ENCODE measurements around the gene MPND.
A peak's percentile ranks its signal among the peaks of the same experiment; 100 is the strongest.

The MPND gene

DNA sequence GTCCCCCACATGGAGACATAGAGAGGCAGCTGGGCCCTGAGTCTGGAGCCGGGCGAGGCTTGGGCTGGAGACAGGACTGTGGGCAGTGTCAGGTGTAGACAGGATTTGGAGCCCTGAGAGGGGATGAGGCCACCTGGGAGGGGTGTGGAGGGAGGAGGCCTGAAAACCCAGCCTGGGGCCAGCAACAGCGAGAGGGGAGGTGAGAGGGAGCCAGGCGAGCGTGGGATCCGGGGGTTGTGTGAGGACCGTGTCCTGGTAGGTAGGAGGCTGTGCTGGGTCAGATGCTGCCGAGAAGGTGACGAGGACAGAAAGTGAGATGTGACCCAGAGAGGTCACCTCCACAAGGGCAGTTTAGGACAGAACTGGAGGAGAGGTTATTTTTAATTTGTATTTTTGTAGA, 7.4 kb downstream of the MPND start:
- DNase-seq = no peak

DNA sequence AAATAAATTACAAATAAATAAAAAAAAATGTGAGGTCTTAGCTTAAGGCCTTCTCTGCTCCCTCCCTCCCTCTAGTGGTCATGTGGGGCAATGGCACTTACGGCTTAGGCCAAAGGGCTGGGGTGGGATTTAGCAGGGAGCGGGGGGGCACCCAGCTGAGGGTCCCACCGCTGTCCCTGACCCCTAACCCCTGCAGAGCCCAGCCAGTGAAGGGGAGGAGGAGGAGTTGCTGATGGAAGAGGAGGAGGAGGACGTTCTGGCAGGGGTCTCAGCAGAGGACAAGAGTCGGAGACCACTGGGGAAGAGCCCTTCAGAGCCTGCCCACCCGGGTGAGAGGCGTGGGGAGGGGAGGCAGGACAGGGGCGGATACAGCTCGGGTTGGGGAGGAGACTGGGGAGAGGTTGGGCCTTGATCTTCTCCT, 9.3 kb downstream of the MPND start:
- DNase-seq = peak; percentile 32

DNA sequence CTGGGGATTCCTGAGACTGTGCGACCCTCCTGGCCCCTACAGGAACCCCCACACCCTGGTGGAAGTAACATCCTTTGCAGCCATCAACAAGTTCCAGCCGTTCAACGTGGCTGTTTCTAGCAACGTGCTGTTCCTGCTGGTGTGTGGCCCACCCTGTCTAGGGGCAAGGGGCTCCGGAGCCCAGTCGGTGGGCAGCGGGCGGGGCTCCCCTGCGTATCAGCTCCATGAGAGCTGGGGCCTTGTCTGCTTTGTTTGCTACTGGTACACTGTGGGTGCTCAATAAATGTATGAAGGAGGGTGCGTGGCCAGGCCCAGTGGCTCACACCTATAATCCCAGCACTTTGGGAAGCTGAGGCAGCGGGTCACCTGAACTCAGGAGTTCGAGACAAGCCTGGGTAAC, 10.9 kb downstream of the MPND start:
- DNase-seq = no peak

DNA sequence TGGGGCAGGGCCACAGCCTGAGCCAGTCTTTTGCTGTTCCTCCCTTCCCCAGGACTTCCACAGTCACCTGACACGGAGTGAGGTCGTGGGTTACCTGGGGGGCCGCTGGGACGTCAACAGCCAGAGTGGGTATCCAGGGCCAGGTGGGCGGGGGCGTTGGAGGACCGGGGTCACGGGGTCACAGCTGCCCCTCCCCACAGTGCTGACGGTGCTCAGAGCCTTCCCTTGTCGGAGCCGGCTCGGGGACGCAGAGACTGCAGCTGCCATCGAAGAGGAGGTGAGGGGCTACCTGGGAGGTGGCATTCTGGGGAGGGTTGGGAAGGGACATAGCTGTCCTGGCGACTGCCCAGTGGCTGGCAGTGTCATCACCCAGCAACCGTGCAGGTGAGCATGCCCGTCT, 11.5 kb downstream of the MPND start:
- DNase-seq = no peak

DNA sequence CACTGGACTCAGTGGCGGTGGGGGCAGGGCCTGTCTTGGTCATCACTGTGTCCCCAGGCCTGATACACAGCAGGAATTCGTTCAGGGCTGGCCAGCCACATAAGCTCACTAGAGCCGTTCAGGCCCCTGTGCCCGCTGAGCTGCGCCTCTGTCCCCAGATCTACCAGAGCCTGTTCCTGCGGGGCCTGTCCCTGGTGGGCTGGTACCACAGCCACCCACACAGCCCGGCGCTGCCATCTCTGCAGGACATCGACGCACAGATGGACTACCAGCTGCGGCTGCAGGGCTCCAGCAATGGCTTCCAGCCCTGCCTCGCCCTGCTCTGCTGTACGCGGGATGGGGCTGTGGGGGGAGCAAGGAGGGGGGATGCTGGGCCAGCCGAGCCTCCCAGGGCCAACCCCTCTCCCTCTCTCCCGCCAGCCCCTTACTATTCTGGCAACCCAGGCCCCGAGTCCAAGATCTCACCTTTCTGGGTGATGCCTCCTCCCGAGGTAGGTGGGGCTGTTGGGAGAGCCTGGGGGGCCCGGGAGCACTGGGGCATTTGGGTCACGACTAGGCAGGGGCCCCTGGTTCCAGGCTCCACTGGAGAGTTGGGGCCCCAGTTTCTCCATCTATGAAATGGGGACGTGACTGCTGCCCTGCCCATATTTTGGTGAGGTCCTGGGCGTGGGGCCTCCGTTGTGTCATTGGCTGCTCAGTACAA, 13.9 kb downstream of the MPND start:
- no peak for DNase-seq

DNA sequence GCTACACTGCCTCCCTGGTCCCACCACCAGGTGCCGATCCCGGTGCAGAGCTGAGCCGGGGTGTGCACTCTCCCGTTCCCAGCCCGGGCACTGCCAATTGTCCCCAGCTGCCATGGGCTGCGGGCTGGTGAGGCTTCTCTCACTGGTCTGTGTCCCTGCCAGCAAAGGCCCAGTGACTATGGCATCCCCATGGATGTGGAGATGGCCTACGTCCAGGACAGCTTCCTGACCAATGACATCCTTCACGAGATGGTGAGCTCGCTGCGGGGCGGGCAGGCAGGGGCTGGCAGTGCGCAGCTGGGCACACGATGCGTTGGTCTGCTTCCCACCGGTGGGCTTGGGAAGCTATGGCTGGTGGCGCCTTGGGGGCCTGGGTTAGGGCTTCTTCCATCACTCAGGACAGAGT, 14.6 kb downstream of the MPND start:
- DNase-seq = no peak

DNA sequence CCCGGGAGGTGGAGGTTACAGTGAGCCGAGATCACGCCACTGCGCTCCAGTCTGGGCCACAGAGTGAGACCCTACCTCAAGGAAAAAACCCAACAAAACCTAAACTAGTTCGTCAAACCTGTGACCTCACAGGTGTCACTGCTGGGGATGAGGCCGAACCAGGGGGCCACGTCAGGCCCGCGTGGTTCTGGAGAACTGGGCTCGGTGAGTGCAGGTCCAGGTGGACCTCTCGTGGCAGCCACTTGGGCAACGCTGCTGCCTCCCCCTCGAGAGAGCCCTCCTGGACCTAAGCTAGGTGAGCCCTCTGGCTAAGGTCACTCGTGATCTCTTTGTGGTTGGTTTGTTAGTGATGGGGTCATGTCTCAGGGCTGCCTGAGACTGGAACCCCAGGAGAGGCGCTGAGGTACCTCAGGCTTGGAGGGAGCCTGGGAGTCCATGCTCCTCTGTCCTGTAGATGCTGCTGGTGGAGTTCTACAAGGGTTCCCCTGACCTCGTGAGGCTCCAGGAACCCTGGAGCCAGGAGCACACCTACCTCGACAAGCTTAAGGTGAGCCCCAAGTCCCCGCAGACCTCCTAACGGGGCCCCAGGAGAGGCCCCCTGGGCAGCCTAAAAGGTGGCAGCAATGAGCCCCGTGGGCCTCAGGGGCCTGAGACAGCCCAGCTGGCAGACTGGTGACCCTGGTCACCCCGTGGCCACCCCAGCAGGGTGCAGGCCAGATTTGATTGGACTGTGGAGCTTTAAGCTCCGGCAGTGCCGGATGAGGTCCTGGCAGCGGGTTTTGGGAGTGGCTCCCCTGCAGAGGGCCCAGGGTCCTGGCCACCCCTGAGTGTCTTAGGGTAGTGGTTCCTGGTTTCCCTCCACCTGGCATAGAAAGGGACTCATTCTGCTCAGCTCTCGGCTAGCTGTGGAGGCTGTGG, 15.6 kb downstream of the MPND start:
- no peak for DNase-seq

DNA sequence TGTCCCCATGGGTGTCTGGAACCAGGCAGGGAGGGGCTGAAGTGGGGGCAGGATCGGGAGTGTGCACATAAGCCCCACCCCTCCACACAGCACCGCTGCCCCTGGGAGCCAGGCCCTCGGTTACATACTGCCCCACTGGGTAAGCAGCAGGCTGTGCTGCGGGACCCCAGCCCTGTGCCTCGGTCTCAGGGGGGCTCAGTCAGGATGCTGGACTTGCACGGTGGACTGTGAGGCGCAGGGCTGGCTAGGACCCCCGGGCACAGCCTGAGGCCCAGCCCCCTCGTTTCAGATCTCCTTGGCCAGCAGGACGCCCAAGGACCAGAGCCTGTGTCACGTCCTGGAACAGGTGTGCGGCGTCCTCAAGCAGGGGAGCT, 16.3 kb downstream of the MPND start:
- no peak for DNase-seq

DNA sequence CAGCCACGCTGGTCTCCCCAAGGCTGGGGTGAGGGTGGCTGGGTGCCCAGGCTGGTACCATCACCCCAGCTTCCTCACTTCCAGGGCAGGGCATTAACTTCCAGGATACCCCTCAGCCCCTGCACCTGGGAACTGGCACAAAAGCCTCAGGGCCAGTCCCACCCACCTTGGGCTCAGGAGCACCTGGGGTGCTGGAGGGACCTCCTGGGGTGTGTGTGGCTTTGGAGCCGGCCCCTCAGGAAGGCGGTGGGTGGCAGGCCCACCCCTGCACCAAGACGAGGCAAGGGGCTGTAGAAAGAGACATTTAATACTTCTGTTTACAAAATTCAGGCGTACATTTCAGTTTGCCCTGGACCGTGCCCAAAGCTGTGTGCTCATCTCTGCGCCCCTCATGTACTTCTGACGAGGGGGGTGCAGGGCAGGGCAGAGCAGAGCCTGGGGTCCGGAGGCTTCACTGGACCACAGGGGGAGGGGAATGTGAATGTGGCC, 16.8 kb downstream of the MPND start:
- DNase-seq = no peak

DNA sequence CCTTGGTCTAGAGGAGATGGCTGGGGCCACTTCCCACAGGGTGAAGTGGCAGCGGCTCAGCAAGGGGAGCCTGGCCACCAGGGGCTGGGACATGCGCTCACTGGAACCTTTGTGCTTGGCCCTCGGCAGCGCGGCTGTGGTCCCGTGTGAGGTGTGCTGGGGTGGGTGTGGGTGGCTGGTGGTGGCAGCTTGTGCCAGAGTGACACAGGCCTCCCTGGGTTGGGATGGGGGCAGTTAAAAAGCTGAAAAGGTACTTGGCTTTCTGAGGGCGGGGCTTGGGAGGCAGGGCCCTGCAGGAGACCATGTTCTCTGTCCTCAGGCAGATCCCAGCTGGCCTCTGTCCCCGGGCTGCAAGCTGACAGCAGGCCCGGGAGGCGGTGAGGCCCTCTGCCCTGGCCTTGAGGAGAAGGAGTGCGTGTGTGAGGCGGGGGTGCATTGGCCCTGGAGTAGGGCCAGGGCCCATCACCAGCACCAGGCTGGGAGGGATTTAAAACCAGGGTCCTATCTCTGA, 17.3 kb downstream of the MPND start:
- no peak for DNase-seq

DNA sequence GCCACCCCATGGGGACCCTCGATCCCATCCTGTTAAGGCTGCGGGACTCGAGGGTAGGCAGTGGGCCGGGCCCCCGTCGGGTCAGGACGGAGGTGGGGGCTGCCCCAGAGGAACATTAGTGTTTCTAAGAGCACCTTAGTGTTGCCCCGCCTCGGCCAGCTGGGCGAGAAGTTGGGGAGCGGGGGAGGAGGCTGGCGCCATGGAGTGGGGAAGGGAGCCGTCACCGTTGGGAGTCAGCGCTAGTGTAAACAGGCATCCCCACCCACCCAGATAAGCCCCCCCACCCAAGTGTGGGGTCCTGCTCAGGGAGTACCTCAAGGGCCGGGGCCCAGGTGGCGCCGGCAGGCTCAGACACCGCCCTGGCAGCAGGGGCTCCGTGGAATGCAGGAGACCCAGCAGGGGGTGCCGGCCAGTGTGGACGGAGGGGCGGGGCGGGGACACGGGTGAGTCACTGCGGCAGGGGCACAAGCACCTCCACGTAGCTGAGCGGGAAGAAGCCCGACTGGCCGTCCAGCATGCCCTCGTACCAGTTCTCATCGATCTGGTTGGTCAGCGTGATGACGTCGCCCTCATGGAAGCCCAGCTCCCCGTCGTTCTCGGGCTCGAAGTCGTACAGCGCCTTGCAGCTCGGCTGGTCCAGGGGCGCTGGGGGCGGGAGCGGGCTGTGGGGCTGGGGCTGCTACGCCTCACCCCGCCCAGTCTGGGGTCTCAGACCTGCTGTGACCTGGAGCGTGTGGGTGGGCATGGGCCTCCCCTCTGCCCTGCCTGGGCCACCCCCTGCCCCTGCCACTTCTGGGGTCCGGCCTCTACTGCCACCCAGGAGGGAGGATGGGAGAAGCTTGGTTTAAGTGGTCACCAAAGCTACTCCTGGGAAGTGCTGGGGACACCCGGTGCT, 18.0 kb downstream of the MPND start:
- no peak for DNase-seq

DNA sequence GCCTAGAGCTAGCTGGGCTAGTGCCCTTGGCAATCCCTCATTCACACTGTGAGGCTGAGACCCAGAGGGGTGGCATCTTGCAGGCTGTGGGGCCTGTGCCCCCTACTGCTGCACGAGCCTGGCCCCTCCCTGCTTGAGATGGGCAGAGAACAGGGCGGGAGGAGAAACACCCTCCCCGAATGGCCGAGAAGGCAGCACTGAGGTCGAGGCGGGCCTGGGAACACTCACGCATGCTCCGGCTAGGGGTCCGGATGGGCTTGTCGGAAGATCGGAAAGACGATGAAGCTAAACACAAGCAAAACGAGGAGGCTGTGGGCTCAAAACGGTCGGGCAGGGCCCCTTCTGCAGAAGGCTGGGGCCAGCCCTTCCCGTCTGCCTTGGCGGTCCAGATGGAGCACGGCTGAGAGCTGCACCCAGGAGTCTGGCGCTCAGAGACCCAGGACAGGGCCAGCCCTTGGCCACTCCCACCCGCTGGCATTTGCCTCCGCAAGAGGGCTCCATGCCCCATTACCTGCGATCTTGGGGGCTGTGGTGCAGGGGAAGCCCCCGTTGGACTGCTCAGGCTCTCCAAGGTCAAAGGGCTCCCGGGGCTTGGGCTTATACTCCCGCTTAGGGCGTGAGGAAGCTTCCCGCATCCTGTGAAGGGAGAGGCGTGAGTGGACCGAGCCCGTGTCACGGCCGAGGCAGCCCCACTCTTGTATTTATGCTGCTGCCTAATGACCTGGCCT, 18.9 kb downstream of the MPND start:
- DNase-seq = no peak

DNA sequence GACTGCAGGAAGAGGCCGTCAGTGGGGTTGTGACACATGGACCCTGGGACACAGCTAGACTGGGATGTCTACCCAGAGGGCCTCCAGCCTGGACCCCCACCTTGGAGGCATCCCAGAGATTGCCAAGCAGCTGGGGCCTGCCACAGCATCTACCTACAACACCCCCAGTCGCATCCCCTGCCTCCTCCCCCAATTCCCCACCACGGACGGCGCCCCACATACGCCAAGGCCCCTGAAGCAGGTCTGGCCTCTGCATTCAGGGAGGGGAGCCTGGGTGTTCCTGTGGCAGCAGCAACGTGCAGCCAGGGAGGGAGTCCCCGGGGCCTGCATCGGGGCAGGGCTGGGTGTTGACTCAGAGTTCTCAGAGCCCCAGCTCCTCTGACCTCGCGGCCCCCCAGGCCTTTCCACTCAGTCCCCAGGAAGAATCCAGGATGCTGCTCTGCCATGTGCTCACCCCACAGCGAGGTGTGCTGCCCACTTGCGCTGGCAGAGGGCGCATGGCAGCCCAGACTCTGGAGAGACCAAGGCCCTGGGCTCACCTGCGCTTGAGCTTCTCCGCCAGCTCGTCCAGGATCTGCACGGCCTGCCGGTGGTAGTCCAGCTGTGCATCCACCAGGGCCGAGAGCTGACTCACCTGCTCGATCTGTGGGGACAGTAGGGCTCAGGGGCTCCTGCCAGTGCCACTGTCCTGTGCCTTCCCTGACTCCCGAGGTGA, 19.6 kb downstream of the MPND start:
- DNase-seq = no peak

DNA sequence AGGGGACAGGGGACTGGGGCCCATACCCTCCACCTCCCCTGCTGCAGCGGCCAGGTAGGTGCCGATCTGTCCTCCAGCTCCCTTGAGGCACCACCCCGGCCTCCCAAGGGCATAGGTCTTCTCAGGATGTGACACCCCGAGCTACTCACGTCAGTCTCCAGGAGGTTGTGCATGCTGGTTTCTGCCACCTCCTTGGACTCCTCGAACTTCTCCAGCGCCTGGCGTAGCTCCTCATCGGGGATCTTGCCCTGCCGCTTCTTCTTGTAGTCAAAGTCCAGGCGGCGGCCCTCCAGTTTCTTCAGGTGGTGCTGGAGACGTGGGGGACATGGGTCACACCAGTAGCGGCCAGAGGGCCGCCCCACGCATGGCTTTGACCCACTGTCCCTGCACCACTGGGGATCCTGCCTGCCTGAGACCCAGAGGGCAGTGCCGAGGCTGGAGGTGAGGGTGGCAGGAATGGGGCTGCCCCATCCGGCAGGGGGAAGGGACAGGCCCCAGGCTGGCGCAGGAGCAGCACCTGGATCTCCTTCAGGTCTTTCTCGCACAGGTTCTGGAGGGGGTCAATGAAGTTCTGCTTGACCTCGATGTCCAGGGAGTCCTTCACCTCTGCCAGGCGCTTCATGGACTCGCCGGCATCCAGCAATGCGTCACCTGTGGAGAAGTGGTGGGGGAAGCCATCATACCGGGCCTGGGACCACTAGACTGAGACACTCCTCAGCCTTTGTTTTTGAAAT, 20.4 kb downstream of the MPND start:
- no peak for DNase-seq

DNA sequence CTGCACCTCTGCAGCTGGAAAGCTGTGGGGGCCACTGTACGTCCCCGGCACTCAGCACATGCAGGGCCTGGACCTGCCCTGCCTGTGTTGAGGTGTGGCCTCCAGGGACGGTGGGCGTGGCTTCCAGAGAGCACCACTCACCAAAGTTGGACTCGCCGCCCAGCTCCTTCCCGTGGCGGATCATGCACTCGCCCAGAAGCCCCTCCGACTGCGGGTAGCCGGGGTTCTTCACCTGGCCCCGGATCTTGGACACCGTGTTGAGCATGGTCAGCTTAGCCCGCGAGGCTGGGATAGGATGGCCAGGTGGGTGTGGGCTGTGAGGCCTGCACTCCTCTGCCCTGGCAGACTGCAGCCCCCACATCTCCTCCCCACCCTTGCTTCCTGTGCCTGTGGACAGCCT, 22.0 kb downstream of the MPND start:
- no peak for DNase-seq

DNA sequence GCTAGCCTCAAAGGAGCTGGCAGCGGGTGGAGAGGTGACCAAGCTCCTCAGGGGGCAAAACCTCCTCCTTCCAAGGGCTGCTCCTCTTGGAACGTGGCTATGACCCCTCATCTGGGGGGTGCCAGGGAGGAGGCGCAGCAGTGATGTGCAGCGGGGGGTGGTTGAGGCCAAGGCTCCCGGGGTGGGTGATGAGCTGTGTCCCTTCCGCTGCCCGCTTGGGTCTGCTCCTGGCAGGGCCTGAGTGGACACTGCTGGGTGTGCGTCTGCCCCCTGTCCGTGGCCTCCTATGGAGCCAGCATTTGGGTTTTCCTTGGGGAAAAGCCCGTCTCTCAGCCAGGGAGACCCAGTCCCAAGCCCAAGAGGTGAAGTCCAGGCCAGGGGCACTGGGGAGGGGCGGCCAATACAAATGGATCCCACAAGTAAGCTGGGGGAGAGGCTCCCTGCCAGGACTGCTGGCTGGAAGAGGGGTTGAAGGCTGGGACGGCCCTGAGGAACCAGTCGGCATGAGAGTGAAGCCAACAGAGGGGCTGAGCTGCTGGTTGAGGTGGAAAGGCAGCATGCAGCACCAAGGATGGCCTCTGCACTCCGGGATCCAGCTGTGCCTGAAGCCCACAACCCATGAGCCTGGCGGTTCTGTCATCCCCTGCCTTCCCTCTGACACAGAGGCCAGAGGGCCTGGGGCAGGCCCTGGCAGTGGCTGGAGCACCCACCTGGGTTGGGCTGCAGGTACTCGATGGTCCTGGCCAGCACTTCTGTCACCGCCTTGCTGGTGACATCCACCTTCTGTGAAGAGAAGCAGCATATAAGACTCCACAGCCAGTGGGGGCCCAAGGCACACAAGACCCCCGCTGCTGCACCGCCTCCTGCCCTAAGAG, 22.7 kb downstream of the MPND start:
- no peak for DNase-seq

DNA sequence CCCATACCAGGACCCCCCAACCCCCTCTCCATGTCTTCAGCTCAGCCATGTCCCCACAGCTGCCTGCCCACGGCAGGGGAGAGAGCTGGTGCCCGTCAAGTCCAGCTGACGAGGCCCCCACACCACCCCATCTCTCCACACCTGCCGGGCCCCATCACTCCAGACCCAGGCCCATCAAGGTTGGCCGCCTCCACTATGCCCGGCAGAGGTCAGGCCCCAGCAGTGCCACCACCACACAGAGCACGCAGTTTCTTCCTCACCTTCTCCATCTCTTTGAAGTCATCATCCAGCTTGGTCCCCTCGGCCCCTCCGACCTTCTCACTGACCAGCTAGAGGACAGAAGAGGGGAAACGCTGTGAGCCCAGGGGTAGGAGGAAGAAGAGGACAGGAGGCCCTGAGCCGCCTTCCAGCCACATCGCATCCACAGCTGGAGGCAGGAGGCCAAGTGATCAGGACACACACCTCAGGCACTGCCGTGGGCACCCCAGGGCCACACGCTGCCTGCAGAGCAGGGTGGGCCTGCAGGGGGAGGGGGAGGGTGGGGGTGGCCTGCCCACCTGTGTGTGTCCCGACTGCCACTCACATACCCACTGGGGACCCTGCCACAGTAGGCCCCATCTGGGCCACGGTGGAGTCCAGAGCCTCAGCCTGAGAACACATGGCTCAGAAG, 23.4 kb downstream of the MPND start:
- no peak for DNase-seq

DNA sequence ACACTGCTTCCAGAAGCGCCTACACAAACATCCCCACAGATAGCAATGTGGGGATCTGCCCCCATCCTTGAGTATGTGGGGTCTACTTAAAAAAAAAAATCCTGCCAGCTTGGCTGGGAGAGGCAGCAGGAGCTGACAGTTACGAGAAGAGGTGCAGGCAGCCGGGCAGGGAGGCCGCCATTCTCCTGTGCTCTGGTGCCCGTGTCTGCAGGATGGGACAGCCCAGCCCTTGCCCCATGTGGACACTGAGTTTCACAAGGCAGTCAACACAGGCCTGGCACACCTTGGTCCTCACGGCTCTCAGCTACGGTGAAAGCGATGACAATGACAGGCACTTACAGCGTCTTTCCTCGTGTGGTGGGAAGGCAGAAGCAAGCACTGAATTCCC, 24.0 kb downstream of the MPND start:
- no peak for DNase-seq

DNA sequence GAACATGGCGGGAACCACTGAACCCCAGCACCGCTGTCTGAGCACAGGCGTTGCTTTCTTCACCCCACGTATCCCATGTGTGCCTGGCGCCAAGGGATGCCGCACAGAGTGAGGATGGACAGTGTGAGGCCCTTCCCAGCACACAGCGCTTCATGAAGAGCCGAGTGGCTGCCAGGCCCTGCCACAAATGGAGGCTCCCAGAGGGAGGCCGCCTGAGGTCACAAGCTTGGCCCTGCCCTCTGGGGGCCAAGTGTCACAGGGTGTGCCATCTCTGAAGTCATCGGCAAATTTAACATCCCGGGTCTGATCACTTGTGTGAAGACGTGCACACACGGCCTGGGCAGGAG, 24.4 kb downstream of the MPND start:
- DNase-seq = no peak

All from NCI-H510A treated with DMSO at 0.1 percent for 48 hours (cell line).